ENCODE data around the gene BMPR1B.

Gene BMPR1B

DNA sequence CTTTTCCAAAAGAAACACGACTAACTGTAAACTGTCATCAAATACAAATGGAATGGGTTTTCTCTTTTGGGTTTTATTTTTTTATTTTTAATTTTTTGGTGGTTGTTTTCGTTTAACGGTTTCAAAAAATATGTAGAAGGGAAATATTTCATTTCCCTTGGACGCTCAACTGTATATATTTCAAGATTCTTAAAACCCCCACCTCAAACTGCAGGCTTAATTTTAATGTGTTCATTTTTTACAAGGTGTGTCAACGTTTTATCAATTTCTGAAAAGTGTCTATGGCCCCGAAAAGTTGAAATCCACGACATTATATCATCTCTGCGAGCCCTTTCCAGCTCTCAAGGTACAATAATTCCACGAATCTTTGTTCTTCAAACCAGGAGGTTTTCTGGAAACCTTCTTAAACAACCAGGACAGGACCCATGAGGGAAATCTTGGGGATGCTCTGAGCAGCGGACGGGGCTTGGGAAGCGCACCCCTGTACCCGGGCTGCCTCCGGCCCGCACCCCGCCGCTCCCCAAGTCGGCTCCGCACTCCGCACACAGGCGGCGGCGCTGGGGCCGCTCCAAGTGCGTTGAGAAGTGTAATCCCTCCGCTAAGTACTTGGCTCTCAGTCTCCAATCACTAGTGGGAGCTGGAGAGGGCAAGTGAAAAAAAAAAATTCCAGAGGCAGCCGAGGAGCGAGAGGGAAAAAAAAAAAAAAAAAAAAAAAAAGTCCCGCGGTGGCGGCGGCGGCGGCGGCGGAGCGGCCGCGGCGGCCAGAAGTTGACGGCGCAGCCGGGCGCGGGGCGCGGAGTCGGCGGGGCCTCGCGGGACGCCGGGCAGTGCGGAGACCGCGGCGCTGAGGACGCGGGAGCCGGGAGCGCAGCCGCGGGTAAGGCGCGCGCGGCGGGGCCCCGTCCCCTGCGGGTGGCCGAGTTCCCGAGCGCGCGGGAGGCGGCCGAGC, at the start of gene BMPR1B:
BMPR1B (plus strand) TSS at position 764 of the 949 bp plus-strand sequence. CDS start 346,470 bp downstream, outside the sequence.
- TF ChIP-seq, protein P1, sequence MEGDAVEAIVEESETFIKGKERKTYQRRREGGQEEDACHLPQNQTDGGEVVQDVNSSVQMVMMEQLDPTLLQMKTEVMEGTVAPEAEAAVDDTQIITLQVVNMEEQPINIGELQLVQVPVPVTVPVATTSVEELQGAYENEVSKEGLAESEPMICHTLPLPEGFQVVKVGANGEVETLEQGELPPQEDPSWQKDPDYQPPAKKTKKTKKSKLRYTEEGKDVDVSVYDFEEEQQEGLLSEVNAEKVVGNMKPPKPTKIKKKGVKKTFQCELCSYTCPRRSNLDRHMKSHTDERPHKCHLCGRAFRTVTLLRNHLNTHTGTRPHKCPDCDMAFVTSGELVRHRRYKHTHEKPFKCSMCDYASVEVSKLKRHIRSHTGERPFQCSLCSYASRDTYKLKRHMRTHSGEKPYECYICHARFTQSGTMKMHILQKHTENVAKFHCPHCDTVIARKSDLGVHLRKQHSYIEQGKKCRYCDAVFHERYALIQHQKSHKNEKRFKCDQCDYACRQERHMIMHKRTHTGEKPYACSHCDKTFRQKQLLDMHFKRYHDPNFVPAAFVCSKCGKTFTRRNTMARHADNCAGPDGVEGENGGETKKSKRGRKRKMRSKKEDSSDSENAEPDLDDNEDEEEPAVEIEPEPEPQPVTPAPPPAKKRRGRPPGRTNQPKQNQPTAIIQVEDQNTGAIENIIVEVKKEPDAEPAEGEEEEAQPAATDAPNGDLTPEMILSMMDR (IDR thresholded peaks at IDR 0.05; ENCODE audit: low read depth, low read length): peak; percentile 2; the same call in 1 of the 2 replicates
- DNase-seq (ENCODE audit: extremely low read depth, low read depth): no peak

DNA sequence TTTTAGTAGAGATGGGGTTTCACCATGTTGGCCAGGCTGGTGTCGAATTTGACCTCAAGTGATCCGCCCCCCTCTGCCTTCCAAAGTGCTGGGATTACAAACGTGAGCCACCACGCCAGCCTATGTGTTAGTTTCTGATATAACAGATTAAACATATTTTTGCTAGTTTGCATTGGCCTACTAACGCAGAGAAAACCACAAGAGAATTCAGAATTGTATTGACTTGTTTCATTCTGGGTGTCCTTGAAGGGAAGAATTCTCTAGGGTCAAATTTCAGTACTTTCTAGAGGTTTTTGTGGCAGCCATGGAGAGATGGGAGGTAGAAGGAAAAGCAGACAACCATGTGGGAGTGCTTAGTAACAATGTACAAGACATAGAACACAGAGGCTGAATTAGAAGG, 46.1 kb upstream of the BMPR1B start:
- DNase-seq (ENCODE audit: extremely low read depth, low read depth): no peak
- TF ChIP-seq, protein P1 (IDR thresholded peaks at IDR 0.05; ENCODE audit: low read depth, low read length): no peak

DNA sequence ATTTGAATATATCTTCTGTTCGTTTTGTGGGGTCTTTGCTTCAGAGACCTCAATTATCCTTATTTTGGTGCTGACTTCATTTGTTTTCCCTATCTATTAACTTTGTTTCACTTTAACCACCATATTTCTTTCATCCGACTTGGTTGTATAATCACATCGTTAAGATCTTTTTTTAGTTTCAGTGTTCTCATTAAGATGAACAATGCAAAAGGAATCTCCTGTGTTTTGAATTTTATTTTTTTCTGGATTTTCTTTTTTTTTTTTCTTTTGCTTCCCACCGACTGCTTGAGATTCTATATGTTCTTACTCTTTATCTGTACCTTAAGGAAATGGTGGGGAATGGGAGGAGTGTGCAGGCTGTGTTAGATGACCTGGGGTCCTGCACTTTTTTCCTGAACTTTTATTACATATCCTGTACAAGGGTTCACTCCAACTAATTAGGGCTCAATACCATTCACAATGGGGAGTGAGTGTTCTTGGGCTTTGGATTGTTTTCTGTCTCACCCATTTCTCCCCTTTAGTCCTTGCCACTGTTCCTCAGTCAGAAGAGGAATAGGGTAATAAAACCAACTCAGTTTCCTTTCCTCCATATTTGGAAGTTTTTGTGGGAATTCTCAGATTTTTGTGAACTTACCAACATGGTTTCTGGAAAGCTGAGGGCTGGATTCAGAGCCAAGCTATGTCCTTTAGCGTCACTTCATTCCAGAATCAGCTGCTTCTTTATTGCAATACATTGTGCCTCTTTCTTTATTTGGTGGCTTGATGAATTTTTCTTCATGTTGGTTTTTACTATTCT, 43.2 kb upstream of the BMPR1B start:
- peak; percentile 30 for DNase-seq (ENCODE audit: extremely low read depth, low read depth)
- TF ChIP-seq, protein P1 (IDR thresholded peaks at IDR 0.05; ENCODE audit: low read depth, low read length): no peak

DNA sequence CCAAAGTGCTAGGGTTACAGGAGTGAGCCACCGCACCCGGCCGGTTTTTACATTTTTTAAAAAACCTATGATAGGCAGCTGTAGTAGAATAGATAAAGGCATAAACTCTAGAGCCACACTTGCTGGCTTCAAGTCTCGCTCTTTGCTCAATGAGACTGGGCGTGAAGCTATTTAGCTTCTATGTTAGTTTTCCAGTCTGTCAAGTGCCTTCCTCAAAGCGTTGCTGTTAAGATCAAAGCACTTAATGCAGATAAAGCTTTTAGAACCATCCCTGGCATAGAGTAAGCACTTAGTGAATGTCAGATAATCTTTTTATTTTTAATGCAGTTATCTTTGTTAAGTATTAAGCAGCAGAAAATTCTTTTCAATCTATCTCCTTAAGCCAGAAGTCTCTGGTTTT, 42.0 kb upstream of the BMPR1B start:
- DNase-seq (ENCODE audit: extremely low read depth, low read depth): no peak
- TF ChIP-seq, protein P1 (IDR thresholded peaks at IDR 0.05; ENCODE audit: low read depth, low read length): no peak

DNA sequence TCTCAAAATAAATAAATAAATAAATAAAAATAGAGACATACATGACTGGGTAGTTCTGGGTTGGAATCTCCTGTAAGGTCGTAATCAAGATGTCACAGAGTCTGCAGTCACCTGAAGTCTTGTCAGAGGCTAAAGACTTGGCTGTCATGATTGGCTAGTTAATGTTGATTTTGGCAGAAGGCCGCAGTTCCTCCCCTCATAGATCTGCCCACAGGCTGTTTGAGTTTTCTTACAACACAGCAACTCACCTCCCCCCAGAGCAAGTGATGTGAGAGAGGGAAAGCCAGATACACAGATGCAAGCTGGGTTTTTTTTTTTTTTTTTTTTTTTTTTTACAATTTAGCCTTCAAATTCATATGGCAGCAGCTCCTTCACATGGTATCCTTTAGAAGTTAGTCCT, 36.4 kb upstream of the BMPR1B start:
- TF ChIP-seq, protein P1 (IDR thresholded peaks at IDR 0.05; ENCODE audit: low read depth, low read length): no peak
- DNase-seq (ENCODE audit: extremely low read depth, low read depth): no peak

DNA sequence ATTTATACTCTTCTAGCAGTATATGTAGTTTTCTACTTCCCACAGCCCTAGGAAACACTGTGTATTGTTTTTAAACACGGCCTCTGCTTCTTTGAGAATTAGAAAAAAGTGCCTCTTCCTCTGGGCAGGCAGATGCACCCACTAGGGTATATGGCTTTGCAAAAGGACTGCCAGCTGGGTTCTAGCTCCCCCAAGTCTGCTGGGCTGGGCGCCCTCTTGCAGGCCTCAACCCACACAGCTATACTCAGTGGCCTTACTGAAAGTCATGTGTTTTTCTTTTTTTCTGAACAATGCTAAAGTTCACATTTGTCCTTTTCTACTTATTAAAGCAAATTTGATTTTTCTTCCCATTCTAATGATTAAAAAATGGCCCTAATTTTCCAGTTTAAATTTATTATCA, 35.5 kb upstream of the BMPR1B start:
- TF ChIP-seq, protein P1 (IDR thresholded peaks at IDR 0.05; ENCODE audit: low read depth, low read length): no peak

DNA sequence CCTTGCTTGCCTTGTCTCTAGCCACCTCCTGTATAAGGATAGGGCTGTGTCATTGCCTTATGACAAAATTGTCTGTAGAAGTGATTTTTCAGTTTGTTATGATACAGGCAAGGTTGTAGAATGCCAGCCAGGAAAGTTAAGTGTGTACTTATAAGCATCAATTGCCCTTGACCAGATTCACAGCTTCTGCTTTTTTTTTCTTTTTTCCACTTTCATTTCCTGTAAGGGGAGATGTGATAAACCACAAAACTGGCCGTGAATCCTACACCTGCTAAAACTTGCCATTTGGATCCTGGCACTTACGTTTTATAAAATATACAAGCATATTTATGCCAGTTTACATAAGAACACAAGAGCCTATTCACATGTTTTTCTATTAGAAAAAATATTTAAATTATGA, 35.0 kb upstream of the BMPR1B start:
- DNase-seq (ENCODE audit: extremely low read depth, low read depth): no peak
- TF ChIP-seq, protein P1 (IDR thresholded peaks at IDR 0.05; ENCODE audit: low read depth, low read length): no peak

More for the DNA sequence above, 35.5 kb upstream of the BMPR1B start:
- no peak for DNase-seq (ENCODE audit: extremely low read depth, low read depth)
